HG02943 (cell line): Measurements from ENCODE around the gene UGT1A4.
"Not testable (repeated sequence)": the region's sequence is repeated elsewhere in the genome, so short reads cannot be mapped to it uniquely, and the experiment has no call there.

Source experiments
- ATAC-seq: cut with Tn5 transposase; IDR thresholded peaks from one replicate; pipeline ENCODE4 v1.9.1; 2021; ENCODE audit warnings: mild to moderate bottlenecking, low read depth, moderate library complexity; ENCODE audit not compliant: unreplicated experiment

Gene UGT1A4

DNA sequence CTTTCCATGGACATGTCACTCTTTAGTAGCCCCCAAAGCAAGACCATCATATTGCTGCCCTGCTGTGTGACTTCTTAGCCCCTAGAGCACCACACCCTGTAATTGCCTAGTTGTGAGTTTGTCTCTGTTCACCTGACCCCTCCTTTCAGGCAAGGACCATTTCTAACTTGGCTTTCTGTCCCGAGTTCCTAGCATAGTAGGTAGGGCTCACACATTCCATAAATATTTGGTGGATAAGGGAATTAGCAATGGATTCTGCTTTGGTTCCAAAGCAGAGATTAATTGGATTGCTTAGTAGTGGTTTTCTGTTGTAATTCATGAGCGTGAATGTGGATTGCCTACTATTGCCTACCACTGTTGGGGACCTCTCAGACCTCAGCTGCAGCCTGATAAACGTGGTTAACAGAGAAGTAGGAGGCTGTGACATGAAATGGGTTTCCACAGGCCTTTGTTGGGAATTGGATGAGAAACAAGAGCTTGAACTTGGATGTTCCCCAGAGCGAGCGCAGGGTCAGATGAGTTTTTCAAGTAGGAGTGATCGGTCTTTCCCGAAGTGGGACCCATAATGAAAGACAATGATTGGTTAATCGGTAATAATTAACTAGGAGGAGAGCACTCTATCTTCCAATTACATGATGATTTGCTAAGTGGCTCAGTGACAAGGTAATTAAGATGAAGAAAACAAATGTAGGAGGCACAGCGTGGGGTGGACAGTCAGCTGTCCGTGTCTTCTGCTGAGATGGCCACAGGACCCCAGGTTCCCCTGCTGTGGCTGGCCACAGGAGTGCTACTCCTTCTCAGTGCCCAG, 28.1 kb downstream of the UGT1A4 start:
- ATAC-seq = no peak

GRCh38 chr2:233747283-233747544, 28.7 kb downstream of the UGT1A4 start:
- ATAC-seq = no peak

DNA sequence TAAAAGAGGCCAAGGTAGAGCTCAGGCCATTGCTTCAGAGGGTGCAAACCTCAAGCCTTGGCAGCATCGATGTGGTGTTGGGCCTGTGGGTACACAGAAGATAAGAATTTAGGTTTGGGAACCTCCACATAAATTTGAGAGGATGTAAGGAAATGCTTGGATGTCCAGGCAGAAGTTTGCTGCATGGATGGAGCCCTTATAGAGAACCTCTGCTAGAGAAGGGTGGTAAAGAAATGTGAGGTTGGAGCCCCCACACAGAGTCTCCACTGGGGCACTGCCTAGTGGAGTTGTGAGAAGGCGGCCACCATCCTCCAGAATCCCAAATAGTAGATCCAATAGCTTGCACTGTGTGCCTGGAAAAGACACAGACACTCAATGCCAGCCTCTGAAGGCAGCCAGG, 32.2 kb downstream of the UGT1A4 start:
- not testable (repeated sequence) for ATAC-seq

DNA sequence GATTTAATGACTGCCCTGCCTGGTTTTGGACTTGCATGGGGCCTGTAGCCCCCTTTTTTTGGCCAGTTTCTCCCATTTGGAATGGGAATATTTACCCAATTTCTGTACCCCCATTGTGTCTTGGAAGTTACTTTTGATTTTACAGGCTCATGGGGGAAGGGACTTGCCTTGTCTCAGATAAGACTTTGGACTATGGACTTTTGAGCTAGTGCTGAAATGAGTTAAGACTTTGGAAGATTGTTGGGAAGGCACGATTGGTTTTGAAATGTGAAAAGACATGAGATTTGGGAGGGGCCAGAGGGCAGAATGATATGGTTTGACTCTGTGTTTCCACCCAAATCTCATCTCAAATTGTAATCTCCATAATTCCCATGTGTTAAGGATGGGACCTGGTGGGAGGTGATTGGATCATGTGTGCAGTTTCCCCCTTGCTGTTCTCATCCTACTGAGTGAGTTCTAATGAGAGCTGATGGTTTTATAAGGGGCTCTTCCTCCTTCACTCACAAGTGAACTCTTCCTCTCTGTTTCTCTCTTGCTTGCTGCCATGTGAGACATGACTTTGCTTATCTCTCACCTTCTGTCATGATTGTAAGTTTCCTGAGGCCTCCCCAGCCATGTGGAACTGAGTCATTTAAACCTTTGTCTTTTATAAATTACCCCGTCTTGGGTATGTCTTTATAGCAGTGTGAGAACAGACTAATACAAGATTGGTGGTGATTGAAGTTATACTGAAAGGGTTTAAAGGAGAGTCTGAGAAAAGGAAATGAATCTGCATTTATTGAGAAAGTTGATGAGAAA, 32.9 kb downstream of the UGT1A4 start:
- ATAC-seq = not testable (repeated sequence)

DNA sequence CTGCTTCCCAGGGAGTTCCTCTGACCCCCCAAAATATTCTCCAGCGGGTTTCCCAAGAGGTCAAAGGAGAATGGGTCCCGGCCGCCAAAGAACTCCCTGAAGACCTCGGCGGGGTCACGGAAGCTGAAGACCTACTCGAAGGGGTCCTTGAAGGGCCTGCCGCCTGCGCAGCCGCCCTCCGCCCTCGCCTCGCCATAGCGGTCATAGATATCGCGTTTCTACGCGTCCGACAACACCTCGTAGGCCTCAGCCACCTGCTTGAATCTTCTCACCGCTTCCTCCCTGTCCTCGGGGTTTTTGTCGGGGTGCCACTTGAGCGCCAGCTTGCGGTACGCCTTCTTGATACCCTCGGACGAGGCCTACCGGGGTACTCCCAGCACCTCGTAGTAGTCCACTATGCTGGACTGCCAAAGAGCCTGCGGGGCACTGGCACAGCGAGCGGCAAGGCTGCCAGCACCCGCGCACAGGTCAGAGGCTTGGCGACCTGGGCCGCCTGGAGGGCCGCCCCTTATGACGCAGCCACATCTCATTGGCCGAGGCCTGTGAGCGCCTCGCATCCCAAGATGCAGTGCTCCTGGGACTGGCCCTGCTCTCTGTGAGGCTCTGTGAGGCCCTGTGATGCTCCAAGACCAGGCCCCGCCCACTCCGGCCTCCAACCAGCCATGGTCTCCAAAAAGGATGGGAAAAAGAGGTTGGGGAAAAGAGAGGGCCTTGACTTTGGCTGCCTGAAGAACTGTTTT, 36.5 kb downstream of the UGT1A4 start:
- no peak for ATAC-seq

DNA sequence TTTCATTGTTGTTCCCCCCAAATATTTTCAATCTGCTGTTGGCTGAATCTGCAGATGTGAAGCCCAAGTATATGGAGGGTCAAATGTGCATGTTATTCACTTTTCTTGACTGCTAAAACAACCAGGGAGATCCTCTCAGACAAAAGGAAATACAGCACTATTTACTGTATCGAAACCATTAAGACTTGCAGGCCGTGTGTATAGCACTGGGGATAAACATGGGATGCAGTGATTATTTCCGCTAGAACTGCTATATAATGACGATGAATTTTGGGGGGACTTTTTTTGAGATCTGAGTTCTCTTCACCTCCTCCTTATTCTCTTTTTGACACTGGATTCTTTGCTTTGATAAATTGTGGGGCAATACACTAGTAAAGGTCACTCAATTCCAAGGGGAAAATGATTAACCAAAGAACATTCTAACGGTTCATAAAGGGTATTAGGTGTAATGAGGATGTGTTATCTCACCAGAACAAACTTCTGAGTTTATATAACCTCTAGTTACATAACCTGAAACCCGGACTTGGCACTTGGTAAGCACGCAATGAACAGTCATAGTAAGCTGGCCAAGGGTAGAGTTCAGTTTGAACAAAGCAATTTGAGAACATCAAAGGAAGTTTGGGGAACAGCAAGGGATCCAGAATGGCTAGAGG, 38.0 kb downstream of the UGT1A4 start:
- no peak for ATAC-seq

- no peak for ATAC-seq
Observed at GRCh38 chr2:233758141-233758540, 39.6 kb downstream of the UGT1A4 start.

- ATAC-seq = no peak
Observed at GRCh38 chr2:233758849-233759248, 40.3 kb downstream of the UGT1A4 start.

DNA sequence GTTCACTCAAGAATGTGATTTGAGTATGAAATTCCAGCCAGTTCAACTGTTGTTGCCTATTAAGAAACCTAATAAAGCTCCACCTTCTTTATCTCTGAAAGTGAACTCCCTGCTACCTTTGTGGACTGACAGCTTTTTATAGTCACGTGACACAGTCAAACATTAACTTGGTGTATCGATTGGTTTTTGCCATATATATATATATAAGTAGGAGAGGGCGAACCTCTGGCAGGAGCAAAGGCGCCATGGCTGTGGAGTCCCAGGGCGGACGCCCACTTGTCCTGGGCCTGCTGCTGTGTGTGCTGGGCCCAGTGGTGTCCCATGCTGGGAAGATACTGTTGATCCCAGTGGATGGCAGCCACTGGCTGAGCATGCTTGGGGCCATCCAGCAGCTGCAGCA, 41.5 kb downstream of the UGT1A4 start, which contains the start of gene UGT1A1:
Gene UGT1A1, plus strand, starts transcription at position 228 of the 400 bp plus-strand sequence. Its CDS starts 18 bp downstream, at position 246.
- no peak for ATAC-seq

DNA sequence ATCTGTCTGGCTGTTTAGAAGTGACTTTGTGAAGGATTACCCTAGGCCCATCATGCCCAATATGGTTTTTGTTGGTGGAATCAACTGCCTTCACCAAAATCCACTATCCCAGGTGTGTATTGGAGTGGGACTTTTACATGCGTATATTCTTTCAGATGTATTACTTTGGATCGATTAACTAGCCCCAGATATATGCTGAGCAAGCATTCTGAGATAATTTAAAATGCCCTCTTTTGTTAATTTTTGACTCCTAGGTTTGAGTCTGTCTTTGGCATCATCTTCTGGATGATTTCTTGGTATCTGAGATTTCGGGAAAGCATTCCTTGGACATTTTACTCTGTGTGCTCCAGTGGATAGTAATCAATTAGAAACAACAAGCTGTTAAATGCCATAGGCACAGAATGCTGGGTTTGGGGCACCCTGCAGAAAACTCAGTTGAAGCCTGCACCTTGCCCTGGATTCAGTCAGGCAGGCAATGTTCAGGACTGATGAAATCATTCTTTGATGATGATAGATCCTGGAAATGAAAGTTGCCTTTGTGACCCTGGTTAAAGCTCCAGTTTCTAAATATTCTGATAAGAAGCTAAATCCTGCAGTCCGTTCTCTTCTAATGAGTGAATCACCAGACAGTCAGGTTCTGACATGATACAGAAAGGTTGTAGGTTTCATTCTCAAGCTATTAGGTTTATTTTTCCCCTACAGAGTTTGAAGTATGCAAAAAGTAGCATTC, 42.7 kb downstream of the UGT1A4 start:
- ATAC-seq = no peak

- ATAC-seq = no peak
Observed at GRCh38 chr2:233764264-233764663, 45.7 kb downstream of the UGT1A4 start.

GRCh38 chr2:233764761-233765160, 46.2 kb downstream of the UGT1A4 start:
- no peak for ATAC-seq

DNA sequence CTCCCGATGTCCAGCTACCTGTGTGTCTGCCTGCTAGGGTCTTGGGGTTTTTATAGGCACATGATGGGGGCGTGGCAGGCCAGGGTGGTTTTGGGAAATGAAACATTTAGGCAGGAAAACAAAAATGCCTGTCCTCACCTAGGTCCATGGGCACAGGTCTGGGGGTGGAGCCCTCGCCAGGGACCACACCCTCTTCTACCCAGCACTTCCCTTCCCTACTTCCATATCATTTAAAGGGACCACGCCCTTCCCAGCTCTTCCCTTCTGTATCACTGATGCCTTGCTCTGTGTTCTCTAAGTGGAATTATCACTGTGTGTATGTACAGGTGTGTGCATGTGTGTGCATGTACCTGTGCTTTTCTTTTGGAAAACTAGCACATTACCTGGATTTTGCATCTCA, 47.9 kb downstream of the UGT1A4 start:
- ATAC-seq = no peak

GRCh38 chr2:233768076-233768475, 49.5 kb downstream of the UGT1A4 start:
- no peak for ATAC-seq

GRCh38 chr2:233769260-233769659, 50.7 kb downstream of the UGT1A4 start:
- no peak for ATAC-seq

DNA sequence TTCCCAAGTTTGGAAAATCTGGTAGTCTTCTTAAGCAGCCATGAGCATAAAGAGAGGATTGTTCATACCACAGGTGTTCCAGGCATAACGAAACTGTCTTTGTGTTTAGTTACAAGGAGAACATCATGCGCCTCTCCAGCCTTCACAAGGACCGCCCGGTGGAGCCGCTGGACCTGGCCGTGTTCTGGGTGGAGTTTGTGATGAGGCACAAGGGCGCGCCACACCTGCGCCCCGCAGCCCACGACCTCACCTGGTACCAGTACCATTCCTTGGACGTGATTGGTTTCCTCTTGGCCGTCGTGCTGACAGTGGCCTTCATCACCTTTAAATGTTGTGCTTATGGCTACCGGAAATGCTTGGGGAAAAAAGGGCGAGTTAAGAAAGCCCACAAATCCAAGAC, 53.6 kb downstream of the UGT1A4 start:
- no peak for ATAC-seq

DNA sequence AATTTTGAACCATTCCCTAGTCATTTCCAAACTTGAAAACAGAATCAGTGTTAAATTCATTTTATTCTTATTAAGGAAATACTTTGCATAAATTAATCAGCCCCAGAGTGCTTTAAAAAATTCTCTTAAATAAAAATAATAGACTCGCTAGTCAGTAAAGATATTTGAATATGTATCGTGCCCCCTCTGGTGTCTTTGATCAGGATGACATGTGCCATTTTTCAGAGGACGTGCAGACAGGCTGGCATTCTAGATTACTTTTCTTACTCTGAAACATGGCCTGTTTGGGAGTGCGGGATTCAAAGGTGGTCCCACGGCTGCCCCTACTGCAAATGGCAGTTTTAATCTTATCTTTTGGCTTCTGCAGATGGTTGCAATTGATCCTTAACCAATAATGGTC, 54.0 kb downstream of the UGT1A4 start:
- no peak for ATAC-seq

DNA sequence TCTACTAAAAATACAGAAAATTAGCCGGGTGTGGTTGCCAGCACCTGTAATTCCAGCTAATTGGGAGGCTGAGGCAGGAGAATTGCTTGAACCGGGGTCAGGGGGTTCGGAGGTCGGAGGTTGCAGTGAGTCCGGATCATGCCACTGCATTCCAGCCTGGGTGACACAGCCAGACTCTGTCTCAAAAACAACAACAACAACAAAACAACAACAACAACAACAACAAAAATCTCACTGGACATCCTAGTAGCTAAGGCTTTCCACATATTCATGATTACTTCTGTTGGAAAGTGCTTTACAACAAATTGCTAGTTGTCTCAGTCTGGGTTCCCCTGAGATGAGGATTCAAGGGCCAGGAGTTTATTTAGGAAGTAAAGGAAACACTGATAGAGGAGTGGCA, 55.3 kb downstream of the UGT1A4 start:
- no peak for ATAC-seq

GRCh38 chr2:233775414-233775813, 56.9 kb downstream of the UGT1A4 start:
- ATAC-seq = no peak

GRCh38 chr2:233778030-233778429, 59.5 kb downstream of the UGT1A4 start, which contains the start of gene MROH2A:
MROH2A (plus strand) TSS chr2:233778330; CDS start chr2:233779359, 1,029 bp downstream.
- no peak for ATAC-seq
